ENCODE measurements around the gene NAGLU.

NAGLU gene

DNA sequence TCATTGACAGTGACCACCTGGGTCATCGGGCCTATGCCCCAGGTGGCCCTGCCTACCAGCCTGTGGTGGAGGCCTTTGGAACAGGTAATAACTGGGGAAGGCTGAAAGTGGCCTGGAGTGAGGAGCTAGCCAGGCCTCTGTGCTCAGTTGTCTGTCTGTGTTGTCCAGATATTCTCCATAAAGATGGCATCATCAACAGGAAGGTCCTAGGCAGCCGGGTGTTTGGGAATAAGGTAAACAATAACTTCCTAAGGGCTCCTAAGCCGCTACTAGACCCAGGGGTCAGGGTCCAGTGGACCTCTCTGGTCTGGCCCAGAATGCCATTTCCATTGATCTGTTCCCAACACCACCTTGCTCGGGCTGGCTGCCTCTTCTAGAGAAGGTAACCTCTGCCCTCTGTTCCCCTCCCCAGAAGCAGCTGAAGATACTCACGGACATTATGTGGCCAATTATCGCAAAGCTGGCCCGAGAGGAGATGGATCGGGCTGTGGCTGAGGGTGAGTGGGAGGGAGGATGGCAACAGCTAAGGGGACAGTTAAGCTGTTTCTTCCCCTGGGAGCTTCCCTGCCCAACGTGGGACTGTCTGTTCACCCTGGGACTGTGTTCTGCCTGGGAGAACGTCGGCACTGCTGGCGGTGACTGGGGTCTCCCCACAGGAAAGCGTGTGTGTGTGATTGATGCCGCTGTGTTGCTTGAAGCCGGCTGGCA is 28.9 kb downstream of the NAGLU start:
- DNase-seq (ENCODE audit: low read depth): no peak

DNA sequence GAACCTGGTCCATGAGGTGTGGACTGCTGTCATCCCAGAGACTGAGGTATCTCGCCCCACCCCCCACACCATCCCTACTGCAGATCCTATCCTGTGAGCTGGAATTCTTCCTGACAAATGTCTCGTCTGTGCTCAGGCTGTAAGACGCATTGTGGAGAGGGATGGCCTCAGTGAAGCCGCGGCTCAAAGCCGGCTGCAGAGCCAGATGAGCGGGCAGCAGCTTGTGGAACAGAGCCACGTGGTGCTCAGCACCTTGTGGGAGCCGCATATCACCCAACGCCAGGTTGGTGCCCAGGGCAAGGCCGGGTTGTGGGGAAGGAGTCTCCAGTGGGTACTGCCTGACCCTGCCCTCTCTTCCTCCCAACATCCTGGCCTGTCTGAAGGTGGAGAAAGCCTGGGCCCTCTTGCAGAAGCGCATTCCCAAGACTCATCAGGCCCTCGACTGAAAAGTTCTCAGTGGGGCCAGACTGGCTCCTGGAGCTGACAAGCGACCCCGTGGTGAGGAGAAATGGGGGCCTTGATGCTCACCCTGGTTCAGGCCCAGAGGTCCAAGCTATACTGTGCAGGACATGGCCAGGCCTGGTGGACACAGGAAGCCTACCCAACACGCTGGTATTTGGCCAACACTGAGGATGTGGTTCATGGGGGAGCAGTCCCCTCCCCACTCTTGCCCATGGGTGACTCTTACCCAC is 29.6 kb downstream of the NAGLU start:
- DNase-seq (ENCODE audit: low read depth): no peak

DNA sequence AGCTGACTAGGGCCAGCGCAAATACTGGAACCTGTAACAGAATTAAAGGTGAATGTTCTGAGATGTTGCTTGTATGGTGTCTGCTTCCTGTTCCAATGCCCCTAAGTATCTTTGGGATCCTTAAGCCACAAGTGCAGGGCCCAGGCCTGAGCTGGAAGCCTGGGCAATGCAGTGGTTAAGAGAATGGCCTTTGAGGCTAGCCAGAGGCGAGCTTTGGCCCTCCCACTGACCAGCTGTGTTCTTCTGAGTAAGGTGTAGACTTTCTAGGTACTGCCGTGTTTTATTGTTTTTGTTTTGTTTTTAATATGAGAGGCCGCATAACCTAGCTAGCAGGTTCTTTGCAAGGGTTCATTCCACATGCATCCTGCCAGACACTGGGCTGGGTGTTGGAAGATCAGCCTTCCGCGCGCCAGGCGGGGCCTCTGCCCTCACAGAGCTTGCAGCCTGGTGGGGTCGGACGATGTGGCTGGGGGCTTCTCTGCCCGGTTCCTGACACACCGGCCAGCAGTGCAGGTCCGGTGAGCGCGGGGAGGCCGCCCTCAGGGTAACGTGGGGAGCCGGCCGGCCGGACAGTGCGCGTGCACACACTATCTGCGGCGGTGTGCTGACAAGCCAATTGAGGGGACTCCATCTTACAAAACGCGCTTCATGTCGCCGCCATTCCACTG is 30.3 kb downstream of the NAGLU start:
- no peak for DNase-seq (ENCODE audit: low read depth)

DNA sequence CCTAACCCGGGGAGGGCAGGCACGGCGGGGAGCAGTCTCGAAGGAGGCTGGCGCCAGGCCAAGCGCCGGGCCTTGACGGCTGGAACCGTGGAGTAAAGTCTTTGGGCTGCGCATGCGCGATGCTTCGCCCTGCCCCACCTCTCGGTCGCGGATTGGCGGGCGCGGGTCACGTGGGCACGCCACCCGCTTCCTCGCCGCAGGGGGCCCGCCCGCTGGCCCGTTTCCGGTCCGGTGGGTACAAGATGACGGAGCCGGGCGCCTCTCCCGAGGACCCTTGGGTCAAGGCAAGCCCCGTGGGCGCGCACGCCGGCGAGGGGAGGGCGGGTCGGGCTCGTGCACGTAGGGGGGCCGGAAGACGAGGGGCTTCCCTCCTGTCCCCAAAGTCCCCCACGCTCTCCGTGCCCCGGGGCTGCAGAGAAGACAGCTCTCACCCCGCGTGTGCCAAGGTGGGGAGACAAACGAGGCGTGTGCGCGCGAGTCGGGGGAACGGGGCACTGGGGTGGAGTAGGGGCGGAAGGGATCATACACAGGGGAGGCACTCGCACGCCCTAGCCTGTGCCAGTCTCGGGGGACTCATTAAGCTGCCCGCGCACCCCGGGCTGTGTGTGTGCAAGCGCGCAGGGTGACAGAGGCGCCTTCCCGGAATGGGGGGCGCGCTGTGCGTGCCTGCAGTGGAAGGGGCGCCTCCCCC is 31.0 kb downstream of the NAGLU start, which contains the start of gene MLX:
Gene MLX (plus strand): TSS at position 218 of the 691 bp plus-strand sequence. CDS start 25 bp downstream, at position 243.
- DNase-seq (ENCODE audit: low read depth): peak; percentile 94

DNA sequence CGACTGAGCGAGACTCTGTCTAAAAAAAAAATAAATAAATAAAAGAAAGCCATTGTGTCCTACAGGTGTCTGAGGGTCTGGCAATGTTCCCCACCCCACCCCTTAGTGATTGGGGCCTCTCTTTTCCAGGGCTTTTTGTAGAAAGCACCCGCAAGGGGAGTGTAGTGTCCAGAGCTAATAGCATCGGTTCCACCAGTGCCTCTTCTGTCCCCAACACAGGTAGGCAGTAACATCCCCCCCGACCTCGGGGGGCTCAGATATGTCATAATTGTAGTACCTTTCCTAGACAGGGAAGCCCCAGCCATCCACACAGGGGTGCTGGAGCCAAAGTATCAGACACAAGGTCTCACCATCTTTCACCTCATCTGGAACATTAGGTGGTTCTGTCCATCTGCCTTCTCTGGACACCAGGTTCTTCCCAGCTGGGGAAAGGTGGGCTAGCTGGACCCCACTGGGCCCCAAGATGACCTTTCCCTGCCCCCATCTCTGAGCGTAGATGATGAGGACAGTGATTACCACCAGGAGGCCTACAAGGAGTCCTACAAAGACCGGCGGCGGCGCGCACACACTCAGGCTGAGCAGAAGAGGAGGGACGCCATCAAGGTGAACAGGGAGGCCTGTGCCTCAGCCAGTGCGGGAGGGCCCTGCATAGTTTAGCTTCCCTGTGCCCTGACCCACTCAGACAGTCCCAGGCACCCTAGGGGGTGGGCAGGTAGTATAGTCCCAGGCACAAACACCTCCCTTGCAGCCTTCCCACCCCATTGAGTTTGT is 32.5 kb downstream of the NAGLU start:
- DNase-seq (ENCODE audit: low read depth): no peak

DNA sequence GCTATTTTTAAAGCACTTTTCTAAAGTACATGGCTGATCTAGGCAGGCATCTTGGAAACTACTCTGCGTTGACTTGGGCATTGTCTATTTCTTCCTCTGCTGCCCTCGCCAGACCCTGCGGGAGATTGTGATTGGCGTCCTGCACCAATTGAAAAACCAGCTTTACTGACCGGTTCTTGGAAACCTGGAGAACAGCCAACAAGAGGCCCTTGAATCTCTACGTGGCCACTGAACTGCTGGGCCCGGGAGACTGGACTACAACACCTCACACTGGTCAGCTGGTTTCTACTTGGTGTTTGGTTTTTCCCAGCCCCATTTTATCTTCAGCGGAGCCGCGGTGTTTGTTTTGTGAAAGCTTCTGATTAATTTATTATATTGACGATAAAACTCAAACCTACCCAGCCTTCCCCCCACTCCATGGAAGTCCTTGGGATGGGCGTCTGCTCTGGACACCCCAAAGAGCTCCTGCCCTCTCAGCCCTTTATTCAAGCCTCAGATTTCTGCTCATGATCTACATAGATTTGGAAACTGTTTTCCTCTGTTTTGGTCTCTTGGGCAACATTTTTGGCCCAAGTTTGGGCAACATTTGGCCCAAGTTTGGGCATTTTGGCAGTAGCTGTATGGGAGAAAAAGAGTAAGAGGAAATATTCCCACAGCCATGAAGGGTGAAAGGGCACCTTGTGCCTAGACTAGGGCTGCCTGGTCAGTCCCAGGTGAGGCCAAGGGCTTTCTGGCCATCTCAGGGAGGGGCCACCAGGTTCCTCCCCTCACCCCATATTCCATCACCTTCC is 35.6 kb downstream of the NAGLU start:
- DNase-seq (ENCODE audit: low read depth): no peak

DNA sequence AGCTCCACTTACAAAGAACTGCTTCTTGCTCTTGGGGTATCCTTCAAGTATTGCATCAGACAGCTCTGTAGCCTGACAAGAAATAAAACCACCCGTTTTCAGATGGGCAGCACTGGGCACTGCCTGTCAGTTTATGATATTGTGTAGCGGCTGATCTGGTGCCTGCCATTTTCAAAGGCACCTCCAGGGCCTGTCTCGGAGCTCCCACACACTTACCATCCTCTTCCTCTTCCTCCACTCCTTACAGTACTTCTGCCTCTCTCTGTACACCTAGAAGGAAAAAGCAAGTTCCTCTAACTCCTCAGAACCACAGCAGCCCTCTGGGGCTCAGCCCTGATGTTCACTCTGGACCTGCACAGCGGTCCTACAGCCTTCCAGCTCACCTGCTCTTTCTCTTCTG is 37.1 kb downstream of the NAGLU start:
- no peak for DNase-seq (ENCODE audit: low read depth)

DNA sequence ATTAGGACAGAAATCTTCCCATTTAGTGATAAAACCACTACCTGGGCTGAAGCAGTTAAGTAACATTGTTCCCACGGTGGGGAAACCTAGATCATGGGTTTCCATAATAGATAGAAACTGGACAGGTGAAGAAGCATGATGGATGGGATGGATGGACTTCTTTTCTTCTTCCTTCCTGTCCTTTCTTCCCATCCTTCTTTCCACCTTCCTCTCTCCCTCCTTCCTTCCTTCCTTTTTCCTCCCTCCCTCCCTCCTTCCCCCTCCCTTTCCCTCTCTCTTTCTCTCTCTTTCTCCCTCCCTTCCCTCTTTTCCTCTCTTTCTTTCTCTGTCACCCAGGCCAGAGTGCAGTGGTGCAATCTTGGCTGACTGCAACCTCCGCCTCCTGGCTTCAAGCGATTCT is 38.4 kb downstream of the NAGLU start:
- DNase-seq (ENCODE audit: low read depth): no peak

DNA sequence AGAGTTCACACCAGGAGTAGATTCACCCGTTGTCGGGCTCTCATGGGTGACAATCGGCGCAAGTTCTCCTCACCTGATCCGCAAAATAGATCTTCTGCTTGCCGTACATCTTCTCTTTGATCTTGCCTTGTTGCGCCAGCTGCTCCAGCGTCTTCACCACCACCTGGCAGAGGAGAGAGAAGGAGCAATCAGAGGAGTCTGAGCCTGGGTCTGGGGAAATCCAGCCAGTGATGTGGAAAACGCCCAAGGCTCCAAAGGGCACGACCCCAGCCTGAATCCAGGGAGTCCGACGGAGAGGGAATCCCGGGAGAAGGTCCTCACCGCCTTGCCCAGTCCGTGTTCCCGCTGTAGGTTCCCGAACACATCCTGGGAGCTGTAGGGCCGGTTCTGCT is 41.1 kb downstream of the NAGLU start:
- DNase-seq (ENCODE audit: low read depth): no peak

DNA sequence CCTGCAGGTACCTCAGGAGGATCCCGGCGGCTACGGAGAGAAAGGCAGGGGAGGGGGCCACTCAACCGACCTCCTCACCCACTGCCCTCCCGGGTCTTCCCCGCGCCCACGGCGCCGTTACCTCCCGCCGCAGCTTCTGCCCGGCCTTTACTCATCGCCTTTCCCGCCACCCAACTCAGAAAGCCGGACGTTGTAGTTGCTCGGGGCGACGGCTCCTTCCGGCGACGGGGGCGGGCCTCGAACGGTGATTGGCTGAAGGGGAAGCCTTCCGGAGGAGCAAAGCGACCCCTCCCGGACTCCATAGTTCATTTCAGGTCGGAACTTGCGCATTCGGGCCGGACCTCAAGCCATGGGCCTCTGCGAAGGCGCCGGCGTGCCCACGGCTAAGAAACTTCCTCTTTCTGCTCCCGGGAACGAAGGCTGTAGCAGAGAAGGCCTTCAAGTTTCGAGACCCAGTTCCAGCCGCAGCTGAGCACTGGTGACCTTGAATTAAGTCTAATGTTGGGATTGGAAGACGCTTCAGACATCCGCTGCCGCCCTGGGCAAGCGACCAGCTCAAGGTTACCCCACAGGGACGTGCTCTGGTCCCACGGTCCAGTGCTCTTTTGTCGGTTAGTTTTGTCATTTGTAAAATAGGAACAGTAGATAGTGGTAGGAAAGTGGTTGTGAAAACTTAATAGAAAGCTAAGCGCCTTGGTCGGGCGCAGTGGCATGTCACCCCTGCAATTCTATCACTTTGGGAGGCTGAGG is 41.7 kb downstream of the NAGLU start, which contains the start of gene PSMC3IP:
Gene PSMC3IP (minus strand): TSS at position 198 of the 750 bp plus-strand sequence. CDS start 43 bp downstream, at position 155.
- DNase-seq (ENCODE audit: low read depth): peak; percentile 98

DNA sequence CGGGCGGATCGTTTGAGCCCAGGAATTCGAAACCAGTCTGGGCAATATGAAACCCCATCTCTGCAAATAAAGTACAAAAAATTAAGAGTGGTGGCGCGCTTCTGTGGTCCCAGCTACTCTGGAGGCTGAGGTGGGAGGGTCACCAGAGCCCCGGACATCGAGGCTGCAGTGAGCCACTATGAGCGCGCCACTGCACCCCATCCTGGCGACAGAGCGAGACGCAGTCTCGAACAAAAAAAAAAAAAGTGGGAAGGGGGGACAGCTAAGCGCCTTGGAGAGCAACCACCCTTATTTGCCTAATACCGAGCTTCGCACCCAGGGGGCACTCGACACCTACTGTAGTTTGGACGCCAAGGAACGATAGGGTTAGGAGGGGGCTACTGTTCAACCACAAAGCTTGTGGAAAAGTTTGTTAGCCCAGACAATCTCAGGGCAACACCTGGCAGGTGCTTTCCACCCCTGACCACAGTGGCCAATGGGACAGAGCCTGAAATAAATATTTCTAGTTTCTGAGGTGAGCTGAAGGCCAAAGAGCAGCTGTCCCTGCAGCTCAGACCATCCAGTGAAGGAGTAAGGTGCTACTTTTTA is 42.3 kb downstream of the NAGLU start:
- DNase-seq (ENCODE audit: low read depth): peak; percentile 86

DNA sequence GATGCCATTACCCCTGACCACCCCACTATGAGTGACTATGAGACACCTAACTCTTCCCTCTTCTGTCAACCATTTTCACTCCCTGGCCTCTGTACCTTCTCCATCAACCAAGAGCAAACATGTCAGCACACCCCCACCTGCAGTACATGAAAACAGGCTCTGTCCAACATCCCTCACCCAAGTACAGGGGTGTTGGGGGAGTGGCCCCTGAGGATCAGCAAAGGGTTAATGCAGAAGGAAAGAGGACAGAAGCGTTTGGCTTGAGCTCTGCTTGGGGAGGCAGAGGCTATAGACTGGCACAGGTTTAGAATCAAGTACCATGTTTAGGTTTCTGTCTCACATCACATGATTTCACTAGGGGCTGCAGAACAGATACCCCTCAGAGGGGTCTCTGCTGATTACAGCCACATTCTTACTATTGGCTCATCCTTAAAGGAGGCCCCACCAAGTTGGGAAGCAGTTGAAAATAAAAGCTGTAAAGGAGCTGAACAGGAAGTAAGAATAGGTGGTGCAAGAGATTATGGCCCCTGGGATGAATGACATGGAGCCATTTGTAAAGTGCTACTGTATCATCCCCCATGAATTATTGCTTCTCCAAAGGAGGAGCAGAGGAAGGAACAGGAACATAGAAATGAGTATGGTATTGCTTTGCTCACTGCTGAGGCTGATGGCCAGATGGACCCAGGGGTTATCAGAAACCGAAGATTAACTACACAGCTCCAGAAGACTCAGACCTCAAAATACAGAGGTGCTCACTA is 43.9 kb downstream of the NAGLU start:
- no peak for DNase-seq (ENCODE audit: low read depth)

DNA sequence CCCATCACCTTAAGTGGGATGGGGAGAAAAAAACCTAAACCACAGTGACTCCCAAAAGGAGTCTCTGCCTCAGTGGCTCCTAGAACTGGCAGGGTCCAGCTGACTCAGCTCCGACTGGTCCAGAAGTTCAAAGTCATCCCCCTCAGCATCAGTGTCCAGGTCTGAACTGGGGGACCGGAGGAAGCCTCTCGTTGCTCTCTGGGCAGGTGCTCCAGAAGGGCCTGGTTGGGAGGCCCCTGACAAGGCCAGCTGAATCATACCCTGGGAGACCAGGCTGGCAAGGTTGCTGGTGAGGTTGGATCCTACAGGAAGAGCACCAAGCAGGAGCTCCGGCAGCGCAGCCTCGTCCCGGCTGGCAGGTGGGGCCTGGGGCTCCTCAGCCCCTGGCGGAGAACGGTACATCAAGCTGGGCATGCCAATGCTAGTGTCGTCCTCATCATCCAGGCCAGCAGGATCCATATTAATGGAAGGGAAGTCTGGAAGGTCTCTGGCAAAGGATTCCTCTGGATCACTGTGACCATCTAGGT is 45.8 kb downstream of the NAGLU start:
- DNase-seq (ENCODE audit: low read depth): no peak

DNA sequence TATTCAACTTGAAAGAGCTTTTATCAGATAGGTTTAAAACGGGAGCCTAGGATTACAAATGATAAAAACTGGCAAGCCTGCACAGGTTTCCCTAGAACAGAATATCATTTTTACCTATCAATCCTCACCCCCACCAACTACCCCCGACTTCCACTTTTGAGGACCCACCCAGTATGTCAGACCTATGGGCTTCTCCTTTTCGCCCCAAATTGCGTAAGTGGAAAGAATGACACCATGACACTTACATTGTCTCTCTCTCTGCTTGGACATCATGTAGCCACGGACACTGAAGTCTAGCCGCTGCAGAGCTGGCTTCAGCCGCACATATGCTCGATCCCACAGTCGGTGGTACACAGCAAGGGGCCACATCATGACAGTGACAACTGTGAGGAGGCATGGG is 48.8 kb downstream of the NAGLU start:
- DNase-seq (ENCODE audit: low read depth): no peak

DNA sequence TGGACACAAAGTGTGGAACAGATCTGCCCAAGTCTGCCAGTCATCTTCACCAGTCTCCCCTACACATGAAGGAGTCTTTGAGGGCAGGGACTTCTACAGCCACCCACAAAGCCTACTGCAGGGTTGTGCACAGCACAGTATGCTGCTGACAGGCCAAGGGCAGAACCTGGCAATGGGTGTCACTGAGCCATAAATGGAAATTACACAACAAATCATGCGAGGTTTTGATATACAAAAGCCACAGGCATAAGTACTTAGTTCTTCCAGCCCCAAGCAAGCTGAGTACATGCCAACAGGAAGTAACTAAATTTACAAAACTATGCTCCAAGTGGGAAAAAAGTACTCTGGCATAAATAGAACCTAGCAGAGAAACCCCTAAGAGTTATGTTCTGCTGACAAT is 49.3 kb downstream of the NAGLU start:
- DNase-seq (ENCODE audit: low read depth): no peak

DNA sequence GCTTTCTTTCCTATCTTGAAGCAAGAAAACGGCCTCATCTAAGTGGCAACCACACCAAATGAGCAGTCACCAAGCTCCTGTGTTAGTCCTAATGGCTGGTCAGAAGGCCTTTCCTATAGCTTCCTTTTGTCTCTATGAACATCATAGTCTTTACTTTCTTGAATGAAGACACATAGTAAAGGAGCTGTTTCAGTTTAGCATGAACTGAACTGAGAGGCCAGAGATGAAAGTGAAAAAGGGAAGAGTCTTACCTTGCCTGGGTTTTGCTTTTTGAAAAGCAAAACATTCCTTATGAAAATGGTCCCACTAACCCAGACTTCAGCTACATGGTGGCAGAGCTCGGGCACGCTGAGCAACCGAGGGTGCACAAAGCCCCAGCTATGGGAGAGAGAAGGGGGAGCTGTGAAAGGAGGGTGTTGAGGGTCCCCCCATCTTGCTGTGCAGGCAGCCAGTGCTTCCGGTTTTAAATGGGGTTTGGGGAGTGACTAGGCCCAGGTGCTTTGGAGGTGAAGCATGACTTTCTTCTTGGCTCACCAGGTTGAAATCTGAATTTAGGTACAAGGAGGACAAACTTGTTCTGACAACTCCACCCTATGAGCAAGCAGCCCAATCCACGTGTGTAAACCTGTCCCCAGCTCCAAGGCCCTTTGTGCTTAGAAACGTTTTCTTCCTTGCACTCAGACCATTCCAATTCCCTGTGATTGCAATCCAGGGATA is 50.6 kb downstream of the NAGLU start:
- no peak for DNase-seq (ENCODE audit: low read depth)

DNA sequence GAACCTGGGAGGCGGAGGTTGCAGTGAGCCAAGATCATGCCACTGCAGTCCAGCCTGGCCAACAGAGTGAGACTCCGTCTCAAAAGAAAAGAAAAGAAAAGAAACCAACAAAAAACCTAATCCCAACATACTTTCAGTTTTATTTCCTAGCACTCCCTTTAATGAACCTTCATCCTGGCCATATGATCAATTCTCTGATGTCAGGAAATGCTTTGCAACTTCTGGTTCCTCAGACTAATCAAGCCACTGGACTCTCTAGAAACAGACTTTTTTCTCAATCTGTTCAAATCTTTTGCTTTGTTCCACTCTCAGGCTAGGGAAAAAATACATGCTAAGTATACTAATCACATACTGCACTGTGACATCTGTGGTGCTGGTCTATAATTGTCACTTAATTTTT is 54.8 kb downstream of the NAGLU start:
- no peak for DNase-seq (ENCODE audit: low read depth)

DNA sequence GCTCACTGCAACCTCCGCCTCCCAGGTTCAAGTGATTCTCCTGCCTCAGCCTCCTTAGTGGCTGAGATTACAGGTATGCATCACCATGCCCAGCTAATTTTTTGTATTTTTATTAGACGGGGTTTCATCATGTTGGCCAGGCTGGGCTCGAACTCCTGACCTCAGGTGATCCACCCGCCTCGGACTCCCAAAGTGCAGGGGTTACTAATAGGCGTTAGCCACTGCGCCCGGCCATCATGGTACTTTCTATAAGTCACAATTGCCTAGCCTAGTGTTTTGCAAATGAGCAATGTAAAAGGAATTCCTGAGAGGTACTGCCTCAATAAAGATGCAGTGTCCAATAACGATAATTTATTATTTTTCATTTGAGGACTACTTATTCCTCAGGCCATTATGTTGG is 55.4 kb downstream of the NAGLU start:
- no peak for DNase-seq (ENCODE audit: low read depth)

All from ELR (cell line).